ENCODE data around the gene DARS2. TPM values are rescaled to one million over a fixed set of nuclear protein-coding genes. Genes with fewer than 3 reads are reported as not detected.

The DARS2 gene
- total and polyA plus RNA-seq, 2 of the 4 experiments (the other 2 are of a cell fraction) = 14.8 to 18.8 TPM

DNA sequence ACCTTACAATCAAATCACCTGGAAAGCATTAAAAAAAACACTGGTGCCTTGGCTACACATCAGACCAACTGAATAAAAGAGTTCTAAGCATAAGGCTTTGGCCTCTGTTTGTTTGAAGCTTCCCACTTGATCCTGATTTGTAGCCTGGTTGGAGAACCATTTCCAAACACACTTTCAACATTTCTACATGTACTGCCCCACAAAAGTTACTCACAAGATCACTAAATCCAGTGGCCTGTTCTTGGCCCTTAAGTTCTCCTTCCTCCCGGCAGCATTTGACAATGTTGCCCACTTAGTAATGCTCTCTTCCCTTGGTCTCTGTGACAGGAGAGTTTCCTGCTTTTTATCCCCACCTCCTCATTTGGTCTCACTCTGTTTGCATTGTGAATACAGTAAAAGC lies 31.5 kb downstream of the DARS2 start:
- ChIA-PET CTCF (interaction anchor here (1.0 to 2.7 kb wide), 2 partner anchors 10 to 11 kb away, joined by 6 to 8 read pairs; no protein-coding TSS in a partner anchor), POLR2A (ENCODE audit: unreplicated experiment) (interaction anchor here (0.7 kb wide), 1 partner anchor 19 kb away, joined by 4 read pairs; no protein-coding TSS in a partner anchor)
- ATAC-seq (ENCODE audit: low read depth) (no peak), DNase-seq (no peak)
- BruUV-seq (replicated peaks) = no TSS peak
- peaks cover 12% of the 10 kb centered on the region for H3K36me3 ChIP-seq (ENCODE audit: control insufficient read depth, insufficient read depth, low read length)
- H3K4ac ChIP-seq (ENCODE audit: low read depth, low read length) = peak overlapping the region; percentile 47
- peaks cover 18% of the 10 kb centered on the region for H3K4me1 ChIP-seq (ENCODE audit: control insufficient read depth, insufficient read depth, low read length)
- peak overlapping the region; percentile 36 for H2BK120ac ChIP-seq (ENCODE audit: low read depth, low read length)
- 0 out of 2 replicates have a peak overlapping the region, but pooled peaks have one; percentile 2 for H2BK20ac ChIP-seq (ENCODE audit: low read depth, low read length)
- peak overlapping the region; percentile 81 for H2BK5ac ChIP-seq (ENCODE audit: low read depth, low read length, poor library complexity, severe bottlenecking)
- H4K20me1 ChIP-seq (ENCODE audit: insufficient read depth, low read length) = peaks cover 6% of the 10 kb centered on the region; the same call in 1 of the 2 replicates
- no CpG with 5 or more reads among the region's 1 CpG for WGBS, 2 experiments (ENCODE audit: extremely low coverage in 2 of 2, insufficient read length in 1 of 2)
- dilution Hi-C loops (cut with HindIII; ENCODE audit: low sequenced_read_pairs, unreplicated experiment) (no loop called here), intact Hi-C loops (cut with micrococcal nuclease) (no loop called here), in situ Hi-C loops (cut with MboI; ENCODE audit: low sequenced_read_pairs) (no loop called here)
- H2AK9ac ChIP-seq (replicated peaks; ENCODE audit: low read depth, low read length, poor library complexity) = no peak overlapping the region
- H3K18ac ChIP-seq (ENCODE audit: low read depth, low read length) = peak overlapping the region; percentile 89; the same call in 1 of the 2 replicates
- no peak overlapping the region for H2AFZ ChIP-seq (replicated peaks; ENCODE audit: low read length, poor library complexity)
- peak overlapping the region; percentile 25 to 52; a peak in 1 of 4 replicates for H4K8ac ChIP-seq (ENCODE audit: low read depth in 2 of 2, low read length in 2 of 2)
- no peak overlapping the region; the same call in 1 of the 2 replicates for H3K56ac ChIP-seq (ENCODE audit: extremely low read depth, insufficient read depth, low read length)
- H3K9me3 ChIP-seq (ENCODE audit: control insufficient read depth, insufficient read depth, low read length) = no peaks in the 10 kb centered on the region
- H3K79me1 ChIP-seq (ENCODE audit: low read depth in 1 of 2, low read length in 2 of 2) = peaks cover 8 to 37% of the 10 kb centered on the region in 2 experiments; a peak in 2 of 4 replicates
- H3K14ac ChIP-seq (replicated peaks; ENCODE audit: low read depth, low read length) = peak overlapping the region; percentile 6
- TF ChIP-seq MAFK (IDR thresholded peaks at IDR 0.05; ENCODE audit: low read depth, low read length) (no peak), RAD21 (IDR thresholded peaks at IDR 0.05; ENCODE audit: low read length) (no peak), CEBPB (IDR thresholded peaks at IDR 0.05; ENCODE audit: low read depth, low read length) (no peak), CHD1 (IDR thresholded peaks at IDR 0.05; ENCODE audit: low read depth, low read length) (no peak), MAZ (IDR thresholded peaks at IDR 0.05; ENCODE audit: borderline replicate concordance, low read depth, low read length) (no peak), POLR2A (IDR thresholded peaks at IDR 0.05; ENCODE audit: low read depth, low read length) (no peak), FOS (IDR thresholded peaks at IDR 0.05; ENCODE audit: low read depth, low read length) (no peak), NFE2L2 (IDR thresholded peaks at IDR 0.05; ENCODE audit: low read depth, low read length) (no peak), ELK1 (IDR thresholded peaks at IDR 0.05; ENCODE audit: borderline replicate concordance, low read depth, low read length) (no peak), SMC3 (IDR thresholded peaks at IDR 0.05; ENCODE audit: low read depth, low read length) (no peak), CTCF (conservative IDR thresholded peaks at IDR 0.05; ENCODE audit: low read depth, low read length) (no peak), RCOR1 (IDR thresholded peaks at IDR 0.05; ENCODE audit: insufficient replicate concordance, low read length) (no peak), MXI1 (IDR thresholded peaks at IDR 0.05; ENCODE audit: borderline replicate concordance, low read depth, low read length) (no peak), BHLHE40 (IDR thresholded peaks at IDR 0.05; ENCODE audit: low read depth, low read length) (no peak)
- H3K23ac ChIP-seq (ENCODE audit: low read depth, low read length) = peak overlapping the region; percentile 6; the same call in 1 of the 2 replicates
- peaks cover 5% of the 10 kb centered on the region for H3K9me1 ChIP-seq (ENCODE audit: insufficient read depth, low read length)
- peak overlapping the region; percentile 59; the same call in 1 of the 2 replicates for H2AK5ac ChIP-seq (ENCODE audit: low read depth, low read length)
- H3K27ac ChIP-seq (ENCODE audit: insufficient read depth, low read length) = peak overlapping the region; percentile 97
- 0 out of 2 replicates have a peak overlapping the region, but pooled peaks have one; percentile 20 for H4K91ac ChIP-seq (ENCODE audit: insufficient read depth, low read depth, low read length)
- peak overlapping the region; percentile 75 for H3K9ac ChIP-seq (ENCODE audit: low read depth, low read length)
- H2BK15ac ChIP-seq (ENCODE audit: low read depth, low read length) = peak overlapping the region; percentile 29
- no peaks in the 10 kb centered on the region for H3K27me3 ChIP-seq (ENCODE audit: control insufficient read depth, insufficient read depth, low read length)
- no peak overlapping the region for H3K4me3 ChIP-seq (ENCODE audit: insufficient read depth, low read depth, low read length)
- peak overlapping the region; percentile 43 for H4K5ac ChIP-seq (ENCODE audit: low read depth, low read length)
- H3K4me2 ChIP-seq (ENCODE audit: low read depth, low read length) = peak overlapping the region; percentile 52; the same call in 1 of the 2 replicates
